H1 (cell line): ENCODE data around the gene BTBD1. TPM values are rescaled to one million over a fixed set of nuclear protein-coding genes. Genes with fewer than 3 reads are reported as not detected.

Source experiments
- CTCF ChIA-PET: fragments of 300-600 bp; sonication (Branson Sonifier 250); formaldehyde crosslinking; loops from one replicate; lab custom pipeline; 2021; ENCODE audit not compliant: partially characterized antibody; lab: Charles Lee
- POLR2A ChIA-PET: fragments of 300-600 bp; sonication (Branson Sonifier 250); formaldehyde crosslinking; loops from one replicate; lab custom pipeline; 2021; ENCODE audit warnings: inconsistent platforms; ENCODE audit not compliant: partially characterized antibody; lab: Charles Lee
- DNase-seq, 2 experiments: peaks; one replicate each; pipeline versions ENCODE4 v3.0.0 to v3.0.0-alpha.2; 2010 to 2022; ENCODE audit warnings: low spot score in 2 of 2, low read depth in 1 of 2, mixed read lengths in 1 of 2
- FAIRE-seq: peaks from 2 replicates; lab custom pipeline; 2011; peaks lifted over from hg19 to GRCh38; lab: Jason Lieb, UNC
- H2AFZ ChIP-seq: 2 replicates; pipeline ENCODE4 v1.8.1; 2012; ENCODE audit warnings: low read length, inconsistent platforms
- H2AK5ac ChIP-seq: 2 replicates; pipeline ENCODE4 v1.6.1; 2013; ENCODE audit warnings: low read depth, low read length
- H2BK120ac ChIP-seq: replicated peaks from 2 replicates; pipeline ENCODE3; 2013; ENCODE audit warnings: low read depth, low read length, inconsistent platforms
- H2BK12ac ChIP-seq: 2 replicates; pipeline ENCODE4 v1.6.1; 2013; ENCODE audit warnings: low read depth, low read length
- H2BK15ac ChIP-seq: 2 replicates; pipeline ENCODE4 v1.6.1; 2013; ENCODE audit warnings: low read length
- H2BK20ac ChIP-seq: 2 replicates; pipeline ENCODE4 v1.6.1; 2013; ENCODE audit warnings: low read length
- H2BK5ac ChIP-seq: 2 replicates; pipeline ENCODE4 v1.6.1; 2013; ENCODE audit warnings: low read depth, low read length
- H3K14ac ChIP-seq: 2 replicates; pipeline ENCODE4 v1.6.1; 2013; ENCODE audit warnings: inconsistent platforms; ENCODE audit not compliant: insufficient read length
- H3K18ac ChIP-seq: 2 replicates; pipeline ENCODE4 v1.6.1; 2013; ENCODE audit warnings: low read length; ENCODE audit errors: extremely low read depth
- H3K23ac ChIP-seq: 2 replicates; pipeline ENCODE4 v1.6.1; 2013; ENCODE audit warnings: inconsistent platforms; ENCODE audit not compliant: insufficient read length
- H3K23me2 ChIP-seq: 2 replicates; pipeline ENCODE4 v1.6.1; 2013; ENCODE audit warnings: low read depth, low read length
- H3K27ac ChIP-seq: 2 replicates; pipeline ENCODE4 v1.6.1; 2011; ENCODE audit warnings: low read depth, low read length, inconsistent platforms
- H3K27me3 ChIP-seq, 4 experiments: replicated peaks in 1 of 4; 1 replicate in 1 of 4; 2 replicates in 3 of 4; pipeline versions ENCODE4 v1.6.1 to v1.8.1; 2011 to 2013; ENCODE audit warnings: low read length in 3 of 4, mild to moderate bottlenecking in 3 of 4, inconsistent platforms in 2 of 4, mixed read lengths in 2 of 4, moderate library complexity in 1 of 4; ENCODE audit not compliant: control insufficient read depth in 3 of 4, insufficient read depth in 3 of 4; ENCODE audit errors: extremely low read depth in 1 of 4
- H3K36me3 ChIP-seq, 4 experiments: 2 replicates each; pipeline versions ENCODE4 v1.6.1 to v1.8.1; 2011 to 2013; ENCODE audit warnings: mild to moderate bottlenecking in 4 of 4, low read length in 3 of 4, moderate library complexity in 2 of 4, control low read depth in 1 of 4, inconsistent platforms in 1 of 4; ENCODE audit not compliant: insufficient read depth in 4 of 4, control insufficient read depth in 2 of 4
- H3K4ac ChIP-seq: replicated peaks from 2 replicates; pipeline ENCODE3; 2013; ENCODE audit warnings: low read length, low read depth, mixed read lengths, inconsistent platforms; ENCODE audit not compliant: insufficient read length
- H3K4me1 ChIP-seq, 4 experiments: replicated peaks in 1 of 4; 1 replicate in 1 of 4; 2 replicates in 3 of 4; pipeline versions ENCODE4 v1.6.1 to v1.8.1; 2011 to 2013; ENCODE audit warnings: low read length in 3 of 4, inconsistent platforms in 2 of 4, mixed read lengths in 1 of 4; ENCODE audit not compliant: insufficient read depth in 4 of 4, control insufficient read depth in 3 of 4
- H3K4me2 ChIP-seq, 2 experiments: 2 replicates each; pipeline versions ENCODE4 v1.6.1 to v1.8.1; 2011 to 2013; ENCODE audit warnings: low read depth in 2 of 2, low read length in 2 of 2, control low read depth in 1 of 2, inconsistent platforms in 1 of 2, mild to moderate bottlenecking in 1 of 2; ENCODE audit not compliant: insufficient read depth in 1 of 2
- H3K4me3 ChIP-seq, 4 experiments: fragments of 200-600, 300-600 bp in 1 of 4; sonication (generic), shearing (Covaris generic), sonication (Bioruptor Twin) in 1 of 4; 2 replicates each; pipeline versions ENCODE4 v1.5.1 to v1.8.1; 2011 to 2016; ENCODE audit warnings: low read length in 4 of 4, low read depth in 3 of 4, control low read depth in 2 of 4, inconsistent platforms in 2 of 4, mild to moderate bottlenecking in 2 of 4, mixed read lengths in 1 of 4, moderate library complexity in 1 of 4; ENCODE audit not compliant: insufficient read depth in 2 of 4; ENCODE audit errors: extremely low read depth in 1 of 4
- H3K56ac ChIP-seq: replicated peaks from 2 replicates; pipeline ENCODE3; 2013; ENCODE audit warnings: low read depth, mild to moderate bottlenecking, mixed read lengths, low read length, inconsistent platforms; ENCODE audit not compliant: insufficient read length
- H3K79me1 ChIP-seq: 2 replicates; pipeline ENCODE4 v1.6.1; 2013; ENCODE audit warnings: low read depth, low read length, control low read depth
- H3K79me2 ChIP-seq, 2 experiments: 2 replicates each; pipeline versions ENCODE4 v1.6.1 to v1.8.1; 2012 to 2013; ENCODE audit warnings: low read length in 2 of 2, mild to moderate bottlenecking in 2 of 2, inconsistent platforms in 1 of 2; ENCODE audit not compliant: insufficient read depth in 2 of 2, control insufficient read depth in 1 of 2
- H3K9ac ChIP-seq, 4 experiments: replicated peaks in 1 of 4; 1 replicate in 1 of 4; 2 replicates in 3 of 4; pipeline versions ENCODE4 v1.6.1 to v1.8.1; 2011 to 2013; ENCODE audit warnings: low read depth in 3 of 4, low read length in 3 of 4, control low read depth in 2 of 4, mild to moderate bottlenecking in 2 of 4, moderate library complexity in 2 of 4, inconsistent platforms in 1 of 4; ENCODE audit errors: extremely low read depth in 1 of 4
- H3K9me3 ChIP-seq, 2 experiments: 2 replicates each; pipeline versions ENCODE4 v1.6.1 to v1.8.1; 2012 to 2013; ENCODE audit warnings: mild to moderate bottlenecking in 2 of 2, moderate library complexity in 2 of 2, control low read depth in 1 of 2, inconsistent platforms in 1 of 2, low read depth in 1 of 2, low read length in 1 of 2, mixed read lengths in 1 of 2; ENCODE audit not compliant: insufficient read depth in 2 of 2
- H4K20me1 ChIP-seq, 2 experiments: replicated peaks in 1 of 2; 2 replicates each; pipeline versions ENCODE3 to v1.8.1; 2011 to 2013; ENCODE audit warnings: inconsistent platforms in 2 of 2, low read length in 2 of 2, mild to moderate bottlenecking in 1 of 2; ENCODE audit not compliant: insufficient read depth in 2 of 2, control insufficient read depth in 1 of 2
- H4K5ac ChIP-seq: 2 replicates; pipeline ENCODE4 v1.6.1; 2013; ENCODE audit warnings: low read length, low read depth, mixed read lengths, inconsistent platforms; ENCODE audit not compliant: insufficient read length
- H4K8ac ChIP-seq: 2 replicates; pipeline ENCODE4 v1.8.0; 2013; ENCODE audit warnings: mild to moderate bottlenecking, moderate library complexity, low read length, inconsistent platforms; ENCODE audit not compliant: insufficient read depth; ENCODE audit errors: extremely low read depth
- H4K91ac ChIP-seq: replicated peaks from 2 replicates; pipeline ENCODE3; 2013; ENCODE audit warnings: low read length, mixed read lengths, inconsistent platforms; ENCODE audit not compliant: insufficient read length
- CHD1 ChIP-seq: IDR thresholded peaks from 2 replicates; pipeline ENCODE4 v1.6.1; 2012; ENCODE audit warnings: low read depth, low read length, improper control_type of control experiment
- JUND ChIP-seq: IDR thresholded peaks from 2 replicates; pipeline ENCODE4 v1.6.1; 2011; ENCODE audit warnings: mild to moderate bottlenecking, improper control_type of control experiment, low read length
- RAD21 ChIP-seq, 2 experiments: IDR thresholded peaks in 1 of 2; conservative IDR thresholded peaks in 1 of 2; 2 replicates each; pipeline ENCODE4 v1.6.1; 2011; ENCODE audit warnings: low read depth in 2 of 2, low read length in 2 of 2, improper control_type of control experiment in 1 of 2, inconsistent platforms in 1 of 2, mild to moderate bottlenecking in 1 of 2, moderate library complexity in 1 of 2
- RFX5 ChIP-seq: IDR thresholded peaks from 2 replicates; pipeline ENCODE4 v1.6.1; 2011; ENCODE audit warnings: low read depth, low read length, improper control_type of control experiment, borderline replicate concordance
- SUZ12 ChIP-seq: fragments of 200-600 bp; sonication (generic); IDR thresholded peaks from 2 replicates; pipeline ENCODE4 v1.6.1; 2012; ENCODE audit warnings: mild to moderate bottlenecking, inconsistent platforms, low read length, moderate library complexity, mixed read lengths
- WGBS, 2 experiments: shearing (Covaris generic) in 1 of 2; methylation state at CpG; one replicate each; pipeline versions ENCODE4 v1.1.6 to v1.1.7; 2013 to 2015; ENCODE audit warnings: low lambda C conversion rate in 2 of 2, mixed read lengths in 2 of 2, inconsistent platforms in 1 of 2, low coverage in 1 of 2, missing lambda C conversion rate in 1 of 2; ENCODE audit not compliant: insufficient replicate concordance in 2 of 2, insufficient coverage in 1 of 2, insufficient read length in 1 of 2; ENCODE audit errors: extremely low coverage in 1 of 2, missing lambda C conversion rate in 1 of 2; 5-methylcytosine and 5-hydroxymethylcytosine counted together
- polyA plus RNA-seq, 7 experiments: library from polyadenylated mRNA; depleted of rRNA in 3 of 7; stranded (reverse) in 5 of 7; unstranded in 2 of 7; fragments of >200 nt in 5 of 7; fragments of 200-250 nt in 2 of 7; gene quantifications; 1 replicate in 5 of 7; 2 replicates in 1 of 7; 4 replicates in 1 of 7; pipeline versions ENCODE4 v1.2.1 to v1.2.3, GENCODE V29; 2011 to 2013; ENCODE audit warnings: missing spikeins in 2 of 7, mixed read lengths in 2 of 7
- total RNA-seq: library from RNA; stranded (reverse); fragmentation: NEBNext Ultra II Directional; extraction: Animal tissue kit (Norgen Biotek cat#: 25700); gene quantifications from 2 replicates; pipeline ENCODE4 v1.2.1, GENCODE V29; 2021

Gene BTBD1
- total and polyA plus RNA-seq, 2 of the 8 experiments (the other 6 are each of a cell fraction or from before 2014, with no cell fraction given), result 18.6 to 39.5 TPM

- Histone ChIP-seq H3K56ac (no peak overlapping the region), H3K14ac (no peak overlapping the region), H3K27me3 (no peaks in the 10 kb centered on the region), H2BK12ac (no peak overlapping the region), H3K9ac (no peak overlapping the region), H3K27ac (no peak overlapping the region), H3K4me1 (no peaks in the 10 kb centered on the region), H2BK5ac (no peak overlapping the region), H2BK20ac (no peak overlapping the region), H3K4ac (no peak overlapping the region), H3K23ac (no peak overlapping the region), H2AFZ (no peak overlapping the region), H4K5ac (no peak overlapping the region), H3K79me1 (no peaks in the 10 kb centered on the region), H3K23me2 (no peaks in the 10 kb centered on the region), H3K9me3 (peaks cover 14 to 15% of the 10 kb centered on the region in 2 experiments), H2AK5ac (no peak overlapping the region), H2BK120ac (no peak overlapping the region), H4K91ac (no peak overlapping the region), H2BK15ac (no peak overlapping the region), H3K4me2 (no peak overlapping the region), H3K4me3 (no peak overlapping the region), H4K20me1 (no peaks in the 10 kb centered on the region), H3K79me2 (no peaks in the 10 kb centered on the region), H4K8ac (no peak overlapping the region), H3K36me3 (no peaks in the 10 kb centered on the region), H3K18ac (no peak overlapping the region)
- ChIA-PET POLR2A (interaction anchor here (2.3 kb wide), 1 partner anchor 11 kb away, joined by 9 read pairs; the partner anchor contains the start of gene BTBD1), CTCF (interaction anchor here (1.6 kb wide), 1 partner anchor 17 kb away, joined by 4 read pairs; no protein-coding TSS in a partner anchor)
- no peak for TF ChIP-seq RFX5
- TF ChIP-seq SUZ12, result no peak
- TF ChIP-seq RAD21 (IDR thresholded peaks at IDR 0.05 in 1 of 2, conservative IDR thresholded peaks at IDR 0.05 in 1 of 2; ENCODE audit: low read depth in 2 of 2, low read length in 2 of 2), result no peak
- TF ChIP-seq JUND, result no peak
- no peak for TF ChIP-seq CHD1
- WGBS, 2 experiments, result 91% methylated on average over 5 of the region's 5 CpGs; no CpG with 5 or more reads in 1 of the 2 experiments
- DNase-seq (no peak), FAIRE-seq (no peak)
Measured at GRCh38 chr15:83077491-83078230, 10.6 kb upstream of the BTBD1 start.
